Measurements from ENCODE around the gene KCNQ5.
"Not testable (repeated sequence)": the region's sequence is repeated elsewhere in the genome, so short reads cannot be mapped to it uniquely, and the experiment has no call there.

Gene KCNQ5

DNA sequence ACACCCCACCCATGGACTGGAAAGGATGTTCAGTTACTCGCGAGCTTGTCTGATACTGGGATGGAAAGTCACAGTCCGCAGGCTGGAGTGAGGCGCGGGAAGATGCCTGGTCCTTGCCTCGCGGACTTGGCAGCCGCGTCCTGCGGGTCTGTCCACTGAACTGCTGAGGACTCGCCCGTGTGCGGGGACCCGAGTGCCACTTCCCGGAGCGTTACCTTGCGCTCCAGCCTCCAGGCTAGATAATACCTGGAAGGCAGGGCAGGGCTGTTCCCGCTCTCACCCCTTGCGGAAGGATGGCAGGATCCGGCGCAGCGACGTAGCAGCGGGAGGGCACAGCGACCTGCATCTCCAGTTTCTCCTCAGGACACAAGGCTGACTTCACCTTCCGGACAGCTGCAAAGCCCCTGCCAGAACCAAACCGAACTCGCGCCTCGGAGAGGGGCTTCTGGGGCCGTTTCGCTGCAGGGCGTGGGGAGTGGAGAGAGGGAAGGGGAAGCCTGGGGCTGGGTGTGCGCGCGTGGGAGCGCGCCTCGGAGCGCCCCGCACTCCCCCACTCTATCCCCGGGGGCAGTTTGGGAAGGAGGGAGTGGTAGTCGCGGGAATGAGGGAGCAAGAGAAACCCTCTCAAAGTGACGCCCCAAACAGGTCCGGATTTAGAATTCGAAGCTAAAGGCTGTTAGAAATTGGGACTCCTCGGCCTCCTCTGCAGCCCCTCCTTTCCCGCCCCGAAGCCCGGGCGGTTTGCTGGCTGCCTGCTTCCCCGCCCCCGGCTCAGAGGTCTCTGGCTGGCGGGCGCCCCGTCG, at the start of gene KCNQ5:
Gene KCNQ5 (plus strand): TSS at position 774 of the 803 bp plus-strand sequence.
- Mint-ChIP-seq H3K27me3 (no peaks in the 10 kb centered on the region), H3K9me3 (no peaks in the 10 kb centered on the region), H3K4me1 (peaks cover 67% of the 10 kb centered on the region), H3K4me3 (peak within 1 kb of the TSS; percentile 90 to 98), H3K27ac (peak within 1 kb of the TSS; percentile 96 to 100)
- peak; percentile 32 to 49 for DNase-seq
- no peak for ATAC-seq

GRCh38 chr6:72579865-72580264, 42.0 kb upstream of the KCNQ5 start:
- Mint-ChIP-seq H3K27ac (no peak overlapping the region), H3K4me1 (no peaks in the 10 kb centered on the region), H3K9me3 (no peaks in the 10 kb centered on the region), H3K4me3 (no peak overlapping the region), H3K27me3 (no peaks in the 10 kb centered on the region)
- no peak for ATAC-seq
- DNase-seq = no peak

DNA sequence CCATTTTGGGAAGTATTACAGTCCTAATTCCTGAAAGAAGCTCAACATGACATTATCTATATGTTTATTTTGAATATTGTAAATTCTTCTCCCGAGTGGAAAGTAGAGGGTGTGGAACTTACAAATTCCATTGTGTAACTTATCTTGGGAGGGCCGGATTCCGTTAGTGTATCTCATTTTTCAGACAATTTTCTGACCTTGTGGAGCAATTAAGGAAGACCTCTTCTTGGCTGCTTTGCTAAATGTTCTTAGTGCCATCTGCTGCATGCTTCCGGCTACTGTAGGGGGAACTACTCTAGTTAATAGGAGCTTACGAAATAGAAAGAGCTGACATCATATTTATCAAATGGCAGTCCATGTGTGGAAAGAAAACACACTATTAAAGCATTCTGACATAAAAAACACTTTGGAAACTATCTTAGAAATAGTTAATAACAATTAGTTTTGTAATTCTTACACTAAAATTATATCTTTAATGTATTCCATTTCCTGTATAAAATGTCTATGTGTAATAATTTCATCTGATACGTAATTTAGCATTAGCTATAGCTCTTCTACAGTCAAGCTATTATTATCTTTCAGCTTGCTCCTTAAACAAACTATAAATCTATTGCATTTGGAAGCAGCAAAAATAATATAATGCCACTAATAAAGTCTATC, 41.5 kb upstream of the KCNQ5 start:
- no peak for ATAC-seq

DNA sequence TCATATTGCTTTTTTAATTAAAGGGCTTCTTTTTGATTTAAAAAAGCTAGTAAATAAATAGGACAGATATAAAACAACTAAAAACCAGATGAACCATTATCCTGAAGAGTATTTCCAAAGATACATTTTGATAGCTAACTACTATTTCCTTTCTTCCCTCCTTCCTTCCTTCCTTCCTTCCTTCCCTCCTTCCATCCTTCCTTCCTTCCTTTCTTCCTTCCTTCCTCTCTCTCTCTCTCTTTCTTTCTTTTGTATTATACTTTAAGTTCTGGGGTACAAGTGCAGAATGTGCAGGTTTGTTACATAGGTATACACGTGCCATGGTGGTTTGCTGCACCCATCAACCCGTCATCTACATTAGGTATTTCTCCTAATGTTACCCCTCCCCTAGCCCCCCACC, 40.9 kb upstream of the KCNQ5 start:
- H3K4me3 Mint-ChIP-seq, H3K4me1 Mint-ChIP-seq: not testable (repeated sequence)

More for the DNA sequence above, 41.5 kb upstream of the KCNQ5 start:
- H3K9me3 Mint-ChIP-seq = no peaks in the 10 kb centered on the region
- no peak overlapping the region for H3K4me3 Mint-ChIP-seq
- DNase-seq = peak in 1 of 2 donors; percentile 16
- H3K27me3 Mint-ChIP-seq = no peaks in the 10 kb centered on the region
- no peak overlapping the region for H3K27ac Mint-ChIP-seq
- no peaks in the 10 kb centered on the region for H3K4me1 Mint-ChIP-seq

GRCh38 chr6:72588155-72588554, 33.7 kb upstream of the KCNQ5 start:
- no peak for ATAC-seq
- Mint-ChIP-seq H3K9me3 (no peaks in the 10 kb centered on the region), H3K4me1 (peaks cover 12% of the 10 kb centered on the region), H3K27ac (no peak overlapping the region), H3K27me3 (no peaks in the 10 kb centered on the region), H3K4me3 (no peak overlapping the region)
- no peak for DNase-seq

More for the DNA sequence above, 40.9 kb upstream of the KCNQ5 start:
- H3K9me3 Mint-ChIP-seq, ATAC-seq, H3K27me3 Mint-ChIP-seq, DNase-seq: not testable (repeated sequence)
- peak overlapping the region in 1 of 2 donors; percentile 11 for H3K27ac Mint-ChIP-seq

DNA sequence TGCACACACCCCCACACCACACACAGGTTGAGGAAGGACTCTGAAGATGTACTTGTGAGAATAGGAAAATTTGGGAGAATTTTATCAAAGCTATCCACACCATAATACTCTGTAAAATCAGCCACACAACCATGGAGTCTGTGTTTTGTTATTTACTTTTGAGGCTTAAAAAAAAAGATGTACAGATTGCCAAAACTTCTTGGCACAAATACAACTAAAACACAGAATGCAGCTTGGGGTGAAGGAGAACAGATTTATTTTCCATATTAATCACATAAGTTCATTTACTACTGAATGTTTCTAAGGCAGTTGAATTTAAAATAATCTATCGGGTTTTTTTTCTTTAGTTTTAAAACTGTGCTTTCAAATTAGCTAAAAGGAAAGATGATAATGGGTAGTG, 32.8 kb upstream of the KCNQ5 start:
- H3K27me3 Mint-ChIP-seq = no peaks in the 10 kb centered on the region
- peaks cover 12% of the 10 kb centered on the region for H3K4me1 Mint-ChIP-seq
- H3K4me3 Mint-ChIP-seq = no peak overlapping the region
- ATAC-seq (no peak), DNase-seq (no peak)
- no peaks in the 10 kb centered on the region for H3K9me3 Mint-ChIP-seq
- H3K27ac Mint-ChIP-seq = no peak overlapping the region

DNA sequence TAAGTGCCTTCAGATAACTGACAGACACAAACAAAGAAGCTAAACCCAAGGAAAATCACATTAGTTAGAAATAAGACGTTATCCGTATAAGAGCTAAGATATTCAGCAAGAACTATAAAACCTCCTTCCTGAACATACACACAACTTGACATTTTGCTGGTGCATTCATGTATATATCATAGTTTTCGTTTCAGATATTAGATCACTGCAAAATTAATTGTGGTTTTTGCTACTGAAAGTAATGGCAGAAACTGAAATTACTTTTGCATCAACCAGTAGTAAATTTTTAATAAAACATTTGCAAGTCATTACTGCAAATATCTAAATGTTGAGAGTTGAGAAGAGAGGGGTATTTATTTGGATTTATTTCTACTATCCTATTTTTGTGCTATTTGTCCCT, 26.1 kb upstream of the KCNQ5 start:
- no peaks in the 10 kb centered on the region for H3K4me1 Mint-ChIP-seq
- no peak overlapping the region for H3K4me3 Mint-ChIP-seq
- H3K9me3 Mint-ChIP-seq = no peaks in the 10 kb centered on the region
- H3K27ac Mint-ChIP-seq = no peak overlapping the region
- no peaks in the 10 kb centered on the region for H3K27me3 Mint-ChIP-seq
- no peak for DNase-seq
- ATAC-seq = no peak

- H3K27ac Mint-ChIP-seq = no peak overlapping the region
- ATAC-seq (no peak), DNase-seq (no peak)
- peaks cover 68% of the 10 kb centered on the region for H3K4me1 Mint-ChIP-seq
- H3K4me3 Mint-ChIP-seq = peak overlapping the region in 1 of 2 donors; percentile 37
- H3K9me3 Mint-ChIP-seq = no peaks in the 10 kb centered on the region
- H3K27me3 Mint-ChIP-seq = no peaks in the 10 kb centered on the region
Measured at GRCh38 chr6:72616406-72617015, 5.4 kb upstream of the KCNQ5 start.

DNA sequence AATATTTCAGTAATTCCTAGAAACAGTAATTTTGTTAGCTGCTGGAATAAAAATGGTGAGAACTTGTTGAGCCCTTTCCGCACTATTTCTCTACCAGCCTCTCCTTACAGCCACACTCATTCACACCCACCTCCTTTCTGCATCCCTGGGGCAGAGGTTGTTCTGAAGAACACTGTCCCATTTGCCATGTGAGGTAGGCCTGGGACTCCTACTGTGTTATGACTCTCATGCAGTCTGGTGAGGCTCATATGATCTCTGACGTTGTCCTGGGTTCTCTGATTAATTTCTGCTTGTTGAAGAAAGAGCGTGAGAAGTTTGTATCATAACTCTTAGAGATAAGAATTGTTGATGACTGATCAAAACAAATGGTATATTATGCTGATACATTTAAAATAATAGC, 4.1 kb upstream of the KCNQ5 start:
- no peak overlapping the region for H3K27ac Mint-ChIP-seq
- no peaks in the 10 kb centered on the region for H3K9me3 Mint-ChIP-seq
- peaks cover 69% of the 10 kb centered on the region for H3K4me1 Mint-ChIP-seq
- no peaks in the 10 kb centered on the region for H3K27me3 Mint-ChIP-seq
- ATAC-seq (no peak), DNase-seq (no peak)
- H3K4me3 Mint-ChIP-seq = no peak overlapping the region

DNA sequence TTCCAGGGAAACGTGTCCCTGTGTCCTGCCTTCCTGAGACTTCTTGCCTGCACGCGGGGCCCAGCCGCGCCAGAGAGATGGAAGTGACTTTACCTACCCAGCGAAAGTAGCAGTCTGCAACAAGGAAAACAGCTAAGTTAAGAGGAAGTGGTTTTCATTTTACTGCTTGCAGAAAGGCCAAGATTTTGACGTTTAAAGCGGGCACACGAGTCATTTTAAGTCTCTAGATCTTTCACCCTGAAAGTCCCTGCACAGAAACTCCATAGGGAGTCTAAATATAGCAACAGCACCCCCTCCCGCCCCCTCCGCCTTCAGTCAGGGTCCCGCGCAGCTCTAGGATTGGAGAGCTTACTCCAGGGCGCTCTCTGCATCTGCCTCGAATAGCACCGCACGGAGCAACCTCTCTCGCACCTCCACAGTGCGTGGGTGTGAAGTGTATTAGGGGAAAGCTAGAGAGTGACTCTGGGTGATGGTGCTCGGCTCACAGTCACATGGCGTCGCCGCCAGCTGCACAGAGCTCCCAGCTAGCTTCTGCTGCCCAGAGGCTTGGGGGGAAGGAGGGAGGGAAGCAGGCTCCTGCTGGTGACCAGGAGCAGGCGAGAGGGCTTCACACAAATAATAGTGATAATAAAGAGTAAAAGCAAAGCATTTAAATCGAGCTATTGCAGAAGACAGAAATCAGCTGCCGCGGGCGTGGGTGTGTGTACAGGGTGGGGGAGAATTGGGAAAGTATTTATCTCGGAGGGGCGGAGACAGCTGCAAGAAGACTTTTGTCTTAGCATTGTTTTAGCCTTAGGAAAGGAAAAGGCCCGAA, 1.8 kb upstream of the KCNQ5 start:
- ATAC-seq = peak; percentile 81
- H3K4me3 Mint-ChIP-seq = peak overlapping the region; percentile 90 to 98
- DNase-seq = peak; percentile 93 to 96
- peak overlapping the region; percentile 97 to 99 for H3K27ac Mint-ChIP-seq
- no peaks in the 10 kb centered on the region for H3K9me3 Mint-ChIP-seq
- H3K27me3 Mint-ChIP-seq = no peaks in the 10 kb centered on the region
- H3K4me1 Mint-ChIP-seq = peaks cover 69% of the 10 kb centered on the region

- peaks cover 67% of the 10 kb centered on the region for H3K4me1 Mint-ChIP-seq
Measured at GRCh38 chr6:72620871-72621290, 983 bp upstream of the KCNQ5 start.

GRCh38 chr6:72622094-72622940, 453 bp downstream of the KCNQ5 start:
- Mint-ChIP-seq H3K9me3 (no peaks in the 10 kb centered on the region), H3K27me3 (no peaks in the 10 kb centered on the region), H3K4me3 (peak overlapping the region; percentile 90 to 98), H3K4me1 (peaks cover 72% of the 10 kb centered on the region), H3K27ac (peak overlapping the region; percentile 96 to 100)
- DNase-seq (peak; percentile 81 to 83), ATAC-seq (peak; percentile 50)

More at GRCh38 chr6:72620871-72621290, 983 bp upstream of the KCNQ5 start:
- ATAC-seq = no peak
- peak; percentile 39 to 45 for DNase-seq
- H3K9me3 Mint-ChIP-seq = no peaks in the 10 kb centered on the region
- H3K4me3 Mint-ChIP-seq = peak overlapping the region; percentile 90 to 98
- peak overlapping the region; percentile 64 to 84 for H3K27ac Mint-ChIP-seq
- H3K27me3 Mint-ChIP-seq = no peaks in the 10 kb centered on the region

GRCh38 chr6:72623808-72624207, 1.9 kb downstream of the KCNQ5 start:
- Mint-ChIP-seq H3K4me3 (peak overlapping the region; percentile 90 to 98), H3K27ac (peak overlapping the region in 1 of 2 donors; percentile 100), H3K9me3 (no peaks in the 10 kb centered on the region), H3K4me1 (peaks cover 66% of the 10 kb centered on the region), H3K27me3 (no peaks in the 10 kb centered on the region)
- ATAC-seq (no peak), DNase-seq (no peak)

DNA sequence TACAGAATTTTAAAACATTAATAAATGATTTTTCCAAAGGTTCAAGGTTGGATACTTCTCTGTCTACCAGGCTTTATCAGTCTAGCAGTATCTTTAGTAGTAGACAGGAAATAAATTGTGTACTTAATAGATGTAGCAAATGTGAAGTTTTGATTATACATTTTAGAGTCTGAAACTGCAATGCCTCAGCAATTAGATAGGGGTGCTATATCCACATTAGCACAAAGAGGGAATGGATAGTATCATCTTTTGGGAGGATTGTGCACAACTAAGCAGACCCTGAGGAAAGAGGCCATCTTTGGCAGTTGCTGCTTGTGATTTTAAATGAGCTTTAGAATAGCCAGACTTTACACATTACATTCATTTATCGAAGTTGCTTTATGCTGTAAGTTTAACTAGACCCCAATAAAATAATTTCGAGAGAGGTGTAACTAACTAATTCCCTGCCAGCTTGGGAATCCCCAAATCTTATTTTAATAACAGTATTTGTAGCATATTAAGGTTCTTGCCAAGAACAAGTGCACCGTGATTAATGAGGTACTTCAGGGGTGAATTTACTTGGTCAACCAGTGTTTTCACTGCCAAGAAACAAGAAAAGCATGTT, 2.8 kb downstream of the KCNQ5 start:
- DNase-seq = no peak
- ATAC-seq = no peak
- Mint-ChIP-seq H3K4me1 (peaks cover 58% of the 10 kb centered on the region), H3K4me3 (peak overlapping the region; percentile 3 to 98), H3K27ac (no peak overlapping the region), H3K27me3 (no peaks in the 10 kb centered on the region), H3K9me3 (no peaks in the 10 kb centered on the region)

Measured in stimulated activated naive CD8-positive, alpha-beta T cell treated with anti-CD3 and anti-CD28 coated beads, Interleukin-15, amount 100 ng/mL, for 72 hours (primary cell).